HG02840 (cell line): ENCODE data around the gene RCOR3.
"Not testable (repeated sequence)": the region's sequence is repeated elsewhere in the genome, so short reads cannot be mapped to it uniquely, and the experiment has no call there.

Experiments
- ATAC-seq: cut with Tn5 transposase; IDR thresholded peaks from one replicate; pipeline ENCODE4 v1.9.1; 2021; ENCODE audit warnings: mild to moderate bottlenecking, moderate library complexity, moderate number of reproducible peaks; ENCODE audit not compliant: unreplicated experiment, low FRiP score

RCOR3 gene

DNA sequence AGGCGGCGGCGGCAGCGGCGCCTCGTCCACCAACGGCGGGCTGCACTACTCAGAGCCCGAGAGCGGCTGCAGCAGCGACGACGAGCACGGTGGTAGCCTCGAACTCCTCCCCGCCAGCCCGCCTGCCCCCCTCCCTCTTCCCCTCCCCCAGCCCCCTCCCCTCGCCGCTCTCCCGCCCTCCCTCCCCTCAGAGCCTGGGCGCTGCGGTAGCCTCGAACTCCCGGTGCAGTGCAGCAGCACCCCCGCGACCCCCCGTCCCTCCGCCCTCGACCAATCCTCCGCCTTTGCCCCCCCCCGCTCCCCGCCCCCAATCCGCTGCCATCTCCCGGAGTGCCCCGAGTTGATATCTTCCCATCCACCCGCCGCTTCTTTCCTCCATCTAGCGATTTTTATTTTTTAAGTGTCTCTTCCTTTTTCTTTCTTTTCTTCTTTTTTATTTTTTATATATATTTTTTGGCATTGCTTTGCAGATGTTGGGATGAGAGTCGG lies 516 bp downstream of the RCOR3 start:
- no peak for ATAC-seq

- ATAC-seq: peak; percentile 25
Measured at GRCh38 chr1:211260141-211261107, 1.3 kb downstream of the RCOR3 start.

DNA sequence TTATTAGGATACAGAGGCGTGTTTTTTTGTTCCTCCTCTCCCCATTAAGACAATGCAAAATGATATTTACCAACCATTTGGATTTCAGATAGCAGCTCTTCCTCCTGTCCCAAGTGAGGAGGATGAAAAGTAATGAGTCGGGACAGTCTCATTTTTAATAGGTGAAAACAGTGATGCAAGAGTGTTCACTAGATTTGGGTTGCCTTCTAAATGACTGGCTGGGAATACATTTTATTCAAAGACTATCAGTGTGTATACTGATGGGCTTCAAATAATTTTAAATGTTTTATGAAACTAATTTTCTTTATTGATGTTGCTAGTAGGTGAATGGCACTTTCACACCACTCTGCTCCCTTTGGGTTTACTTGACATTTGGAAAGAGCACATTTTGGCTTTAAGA lies 2.1 kb downstream of the RCOR3 start:
- no peak for ATAC-seq

DNA sequence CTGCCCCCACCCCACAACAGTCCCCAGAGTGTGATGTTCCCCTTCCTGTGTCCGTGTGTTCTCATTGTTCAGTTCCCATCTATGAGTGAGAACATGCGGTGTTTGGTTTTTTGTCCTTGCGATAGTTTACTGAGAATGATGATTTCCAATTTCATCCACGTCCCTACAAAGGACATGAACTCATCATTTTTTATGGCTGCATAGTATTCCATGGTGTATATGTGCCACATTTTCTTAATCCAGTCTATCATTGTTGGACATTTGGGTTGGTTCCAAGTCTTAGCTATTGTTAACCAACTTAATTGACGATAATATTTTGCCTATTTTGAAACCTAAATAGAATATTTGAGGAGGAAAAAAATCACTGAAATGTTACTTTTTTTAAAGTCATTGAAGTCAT lies 3.9 kb downstream of the RCOR3 start:
- not testable (repeated sequence) for ATAC-seq

DNA sequence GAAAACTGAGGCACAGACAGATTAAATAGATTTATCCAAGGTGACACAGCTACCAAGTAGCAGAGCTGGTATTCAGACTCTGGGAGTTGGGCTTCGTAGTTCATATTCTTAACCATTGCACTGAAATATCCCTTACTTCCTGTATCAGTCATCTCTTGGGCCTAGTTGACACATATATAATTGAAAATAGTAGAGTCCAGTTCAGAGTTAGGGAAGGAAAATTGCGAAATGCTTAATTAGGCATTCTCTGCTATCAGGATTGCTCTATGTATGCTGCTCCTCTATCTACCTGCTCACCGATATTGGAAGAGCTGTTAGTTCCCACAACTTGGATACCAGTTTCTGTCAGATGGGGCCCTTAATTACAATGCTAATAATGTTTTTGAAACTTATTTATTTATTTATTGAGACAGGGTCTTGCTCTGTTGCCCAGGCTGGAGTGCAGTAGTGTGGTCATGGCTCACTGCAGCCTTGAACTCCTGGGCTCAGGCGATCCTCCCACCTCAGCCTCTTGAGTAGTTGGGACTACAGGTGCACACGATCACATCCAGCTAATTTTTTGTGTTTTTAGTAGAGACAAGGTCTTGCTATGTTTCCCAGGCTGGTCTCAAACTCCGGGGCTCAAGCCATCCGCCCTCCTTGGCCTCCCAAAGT lies 8.2 kb downstream of the RCOR3 start:
- no peak for ATAC-seq

DNA sequence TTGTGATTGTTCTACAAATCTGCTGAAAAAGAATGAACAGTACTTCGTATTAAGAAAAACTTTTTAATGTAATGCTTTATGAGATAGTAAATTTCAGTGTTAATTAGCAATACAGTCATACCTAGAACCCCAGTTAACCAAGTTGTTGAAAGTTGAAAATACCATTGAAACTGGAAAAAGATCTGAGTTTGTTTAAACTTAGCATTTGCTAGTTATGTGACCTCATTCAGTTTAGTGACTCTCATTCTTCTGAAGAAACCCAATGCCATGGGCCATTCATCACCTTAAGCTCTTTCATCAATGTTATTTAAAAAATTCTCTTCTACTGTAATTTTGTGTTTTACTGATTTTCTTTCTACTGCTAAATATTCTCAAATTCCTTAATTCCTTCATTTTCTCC lies 20.2 kb downstream of the RCOR3 start:
- ATAC-seq: no peak

GRCh38 chr1:211280910-211281309 lies 21.7 kb downstream of the RCOR3 start:
- no peak for ATAC-seq

GRCh38 chr1:211281320-211282022 lies 22.3 kb downstream of the RCOR3 start:
- ATAC-seq: no peak

DNA sequence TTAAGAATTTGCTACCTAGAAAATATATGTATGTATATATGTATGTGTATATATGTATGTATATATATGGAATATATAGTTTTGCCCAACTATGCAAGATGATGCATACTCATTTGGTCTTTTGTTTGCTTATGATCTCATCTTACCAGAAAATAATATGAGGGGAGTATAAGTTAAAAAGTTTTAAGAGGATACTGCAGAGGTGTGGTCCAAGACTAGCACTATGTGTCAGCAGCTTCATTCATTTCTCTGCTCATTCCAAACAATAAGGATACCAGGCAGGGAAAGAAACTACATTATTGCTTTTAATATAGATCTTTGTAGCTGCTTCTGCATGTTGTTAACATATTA lies 22.8 kb downstream of the RCOR3 start:
- no peak for ATAC-seq

DNA sequence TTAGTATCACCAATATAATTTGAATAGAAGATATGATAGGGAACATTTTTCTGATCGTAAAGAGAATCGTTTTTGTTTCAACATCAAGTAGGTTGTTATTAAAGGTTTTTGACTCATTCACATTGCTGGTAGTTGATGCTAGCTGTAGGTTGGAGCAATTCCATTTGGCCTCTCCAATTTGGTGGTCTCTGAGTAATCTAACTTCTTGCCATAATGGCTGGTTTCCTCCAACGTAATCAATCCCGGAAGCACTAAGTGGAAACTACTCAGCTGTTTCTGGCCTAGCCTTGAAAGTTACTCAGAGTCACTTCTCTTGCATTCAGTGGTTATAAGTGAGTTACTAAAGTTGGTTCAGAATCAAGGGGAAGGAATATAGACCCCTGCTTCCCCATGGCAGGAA lies 26.0 kb downstream of the RCOR3 start:
- no peak for ATAC-seq

DNA sequence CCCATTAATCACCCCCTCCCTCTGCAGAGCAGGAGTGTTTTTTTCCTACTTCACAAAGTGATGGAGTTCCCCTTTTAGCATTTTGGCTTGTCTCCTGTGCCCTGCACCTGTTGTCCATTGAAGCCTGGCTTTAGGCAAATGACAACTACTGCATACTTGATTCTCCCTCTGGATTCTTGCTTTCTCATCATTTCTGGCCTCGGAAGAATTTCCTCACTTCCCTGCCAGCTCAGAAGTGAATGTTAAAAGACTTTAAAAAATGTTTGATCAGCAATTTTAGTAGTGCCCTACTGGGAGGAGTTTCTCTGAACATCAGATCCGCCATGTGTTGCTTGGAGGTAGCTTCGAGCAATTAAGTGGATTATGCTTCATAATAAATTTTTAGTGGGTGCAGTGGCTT lies 28.1 kb downstream of the RCOR3 start:
- ATAC-seq: no peak

GRCh38 chr1:211292411-211292810 lies 33.2 kb downstream of the RCOR3 start:
- no peak for ATAC-seq

GRCh38 chr1:211296396-211296795 lies 37.2 kb downstream of the RCOR3 start:
- ATAC-seq: no peak

GRCh38 chr1:211305044-211305443 lies 45.9 kb downstream of the RCOR3 start:
- ATAC-seq: peak; percentile 73

DNA sequence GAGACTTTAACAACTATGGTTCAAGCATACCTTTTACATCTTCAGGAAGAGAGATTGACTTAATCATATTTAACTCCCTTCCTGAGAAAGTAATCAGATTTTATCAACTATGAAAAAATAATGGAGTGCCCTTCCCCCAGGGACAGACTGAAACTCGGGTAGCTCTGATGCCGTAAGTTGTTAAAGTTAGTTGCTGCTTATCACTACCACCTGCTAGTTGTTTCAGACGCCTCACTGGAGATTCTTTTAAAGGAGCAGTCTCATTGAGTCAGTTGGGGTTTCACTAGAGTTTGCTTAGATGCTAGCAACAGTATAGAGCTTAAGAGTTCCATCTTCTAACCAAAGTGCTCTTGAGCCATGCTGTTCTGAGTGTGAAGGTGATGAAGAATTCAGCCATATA lies 50.5 kb downstream of the RCOR3 start:
- ATAC-seq: no peak

DNA sequence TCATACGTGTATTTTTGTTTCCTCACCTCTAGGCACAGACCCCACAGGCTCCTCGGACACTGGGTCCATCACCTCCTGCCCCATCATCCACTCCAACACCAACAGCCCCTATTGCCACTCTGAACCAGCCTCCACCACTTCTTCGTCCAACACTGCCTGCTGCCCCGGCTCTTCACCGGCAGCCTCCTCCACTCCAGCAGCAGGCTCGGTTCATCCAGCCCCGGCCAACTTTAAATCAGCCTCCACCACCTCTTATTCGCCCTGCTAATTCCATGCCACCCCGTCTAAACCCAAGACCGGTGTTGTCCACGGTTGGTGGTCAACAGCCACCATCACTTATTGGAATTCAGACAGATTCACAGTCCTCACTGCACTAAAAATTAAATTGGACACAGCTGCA lies 54.2 kb downstream of the RCOR3 start:
- ATAC-seq: no peak

- ATAC-seq: no peak
Measured at GRCh38 chr1:211318576-211319280, 59.6 kb downstream of the RCOR3 start.

DNA sequence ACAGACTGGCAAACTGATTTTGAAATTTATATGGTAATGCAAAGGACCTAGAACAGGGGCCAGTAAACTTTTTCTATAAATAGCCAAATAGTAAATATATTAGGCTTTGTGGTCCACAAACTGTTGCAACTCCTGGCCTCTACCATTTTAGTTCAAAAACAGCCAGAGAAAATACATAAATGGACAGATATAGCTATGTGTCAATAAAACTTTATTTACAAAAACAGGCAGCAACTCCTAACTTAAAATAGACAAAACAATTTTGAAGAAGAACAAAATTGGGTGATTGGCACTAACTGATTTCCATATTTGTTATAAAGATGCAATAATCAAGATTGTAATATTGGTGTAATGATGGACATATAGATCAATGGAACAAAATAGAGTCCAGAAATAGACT lies 60.7 kb downstream of the RCOR3 start:
- ATAC-seq: no peak

DNA sequence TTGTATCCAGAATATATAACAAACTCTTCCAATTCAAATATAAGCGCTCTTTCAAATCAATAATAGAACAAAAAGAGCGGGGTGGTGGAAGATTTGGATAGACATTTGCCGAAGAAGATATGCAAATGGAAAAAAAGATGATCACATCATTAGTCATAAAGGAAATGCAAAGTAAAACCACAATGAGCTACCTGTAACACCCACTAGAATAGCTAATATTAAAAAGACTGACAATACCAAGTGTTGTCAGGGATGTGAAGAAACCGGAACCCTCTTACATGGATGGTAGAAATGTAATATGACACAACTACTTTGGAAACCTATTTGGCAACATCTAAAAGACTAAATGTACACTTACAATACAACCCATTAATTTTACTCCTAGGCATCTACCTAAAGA lies 61.8 kb downstream of the RCOR3 start:
- no peak for ATAC-seq

- ATAC-seq: not testable (repeated sequence)
Measured at GRCh38 chr1:211321646-211322045, 62.5 kb downstream of the RCOR3 start.
